GM12878 (cell line): Measurements from ENCODE around the gene PRODH.

Source experiments
- CTCF ChIP-seq, 3 experiments: IDR thresholded peaks in 2 of 3; conservative IDR thresholded peaks in 1 of 3; 2 replicates each; pipeline ENCODE4 v1.5.1; 2011; ENCODE audit warnings: low read depth in 3 of 3, low read length in 3 of 3, mild to moderate bottlenecking in 3 of 3, control low read depth in 2 of 3, moderate library complexity in 2 of 3, inconsistent platforms in 1 of 3, mixed read lengths in 1 of 3; ENCODE audit not compliant: control insufficient read depth in 2 of 3, insufficient read depth in 1 of 3; ENCODE audit errors: extremely low read depth in 1 of 3
- ETV6 ChIP-seq, 2 experiments: fragments of 450-650 bp in 1 of 2; IDR thresholded peaks in 1 of 2; conservative IDR thresholded peaks in 1 of 2; 2 replicates each; pipeline ENCODE4 v1.6.1; 2014; ENCODE audit warnings: antibody characterized with exemption in 1 of 2, borderline replicate concordance in 1 of 2, low read depth in 1 of 2, mild to moderate bottlenecking in 1 of 2, moderate library complexity in 1 of 2
- FOXM1 ChIP-seq: IDR thresholded peaks from 2 replicates; pipeline ENCODE4 v1.6.1; 2012; ENCODE audit warnings: low read depth, mild to moderate bottlenecking, inconsistent platforms, low read length, moderate library complexity
- POLR2A ChIP-seq: IDR thresholded peaks from 2 replicates; pipeline ENCODE4 v1.6.1; 2011; ENCODE audit warnings: low read depth, mild to moderate bottlenecking, low read length
- POLR2AphosphoS5 ChIP-seq: IDR thresholded peaks from 2 replicates; pipeline ENCODE4 v1.6.1; 2011; ENCODE audit warnings: mild to moderate bottlenecking, low read length, inconsistent platforms
- PRDM15 ChIP-seq: fragments of 450-650 bp; formaldehyde crosslinking; IDR thresholded peaks from 2 replicates; pipeline ENCODE4 v1.4.0; 2020; ENCODE audit warnings: mild to moderate bottlenecking, moderate library complexity
- SMAD1 ChIP-seq: fragments of 450-650 bp; IDR thresholded peaks from 2 replicates; pipeline ENCODE4 v1.6.1; 2018; ENCODE audit warnings: mild to moderate bottlenecking, low read depth; ENCODE audit not compliant: partially characterized antibody
- SMC3 ChIP-seq: IDR thresholded peaks from 2 replicates; pipeline ENCODE4 v1.6.1; 2011; ENCODE audit warnings: low read length, improper control_type of control experiment, borderline replicate concordance
- STAT3 ChIP-seq: IDR thresholded peaks from 2 replicates; pipeline ENCODE4 v1.6.1; 2011; ENCODE audit warnings: low read depth, low read length, improper control_type of control experiment

- TF ChIP-seq PRDM15 (CRISPR knock-in tag) (no peak), CTCF (IDR thresholded peaks at IDR 0.05 in 2 of 3, conservative IDR thresholded peaks at IDR 0.05 in 1 of 3; ENCODE audit: control insufficient read depth in 2 of 3, extremely low read depth in 1 of 3, insufficient read depth in 1 of 3, low read depth in 3 of 3, low read length in 3 of 3) (no peak), FOXM1 (no peak), SMC3 (no peak), ETV6 (conservative IDR thresholded peaks at IDR 0.05 in 1 of 2, IDR thresholded peaks at IDR 0.05 in 1 of 2; ENCODE audit: borderline replicate concordance in 1 of 2, low read depth in 1 of 2) (no peak), POLR2AphosphoS5 (no peak), POLR2A (no peak), SMAD1 (no peak), STAT3 (no peak)
Observed at GRCh38 chr22:18927573-18927972, 8.5 kb downstream of the PRODH start.
